NB4 (cell line): ENCODE measurements around the gene ZNF296.

Experiments
- MYC ChIP-seq: IDR thresholded peaks from 2 replicates; pipeline ENCODE4 v1.6.1; 2011; ENCODE audit warnings: low read depth, low read length
- POLR2A ChIP-seq: IDR thresholded peaks from 2 replicates; pipeline ENCODE4 v1.6.1; 2011; ENCODE audit warnings: mild to moderate bottlenecking; ENCODE audit not compliant: insufficient read length; ENCODE audit errors: extremely low read depth
- TF ChIP-seq, protein P1 (sequence below): IDR thresholded peaks from 2 replicates; pipeline ENCODE4 v1.6.1; 2011; ENCODE audit warnings: low read depth, low read length
- TF ChIP-seq, protein P2 (sequence below): IDR thresholded peaks from one replicate; pipeline ENCODE4 v1.5.1; 2012; ENCODE audit warnings: low read depth, low read length

DNA sequence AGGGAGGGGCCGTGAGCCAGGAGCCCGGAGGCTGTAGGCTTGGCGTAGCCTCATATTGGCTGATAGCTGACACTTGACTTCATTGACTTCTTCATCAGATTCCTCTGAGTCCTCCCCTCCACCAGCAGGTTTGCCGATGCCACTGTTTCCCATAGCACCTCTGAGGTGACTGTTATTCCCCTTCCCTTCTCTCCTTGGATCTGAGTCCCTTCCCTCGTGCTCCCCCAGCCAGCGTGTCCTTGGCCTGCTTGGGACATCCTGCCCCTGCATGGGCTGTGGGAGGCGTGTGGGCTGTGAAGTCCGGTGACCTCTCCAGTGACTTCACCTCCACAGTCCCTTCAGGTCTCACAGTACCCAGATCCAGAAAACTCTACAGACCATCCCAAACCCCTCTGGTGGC lies 25.5 kb upstream of the ZNF296 start:
- TF ChIP-seq, protein P1, sequence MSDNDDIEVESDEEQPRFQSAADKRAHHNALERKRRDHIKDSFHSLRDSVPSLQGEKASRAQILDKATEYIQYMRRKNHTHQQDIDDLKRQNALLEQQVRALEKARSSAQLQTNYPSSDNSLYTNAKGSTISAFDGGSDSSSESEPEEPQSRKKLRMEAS, result no peak
- TF ChIP-seq, protein P2, sequence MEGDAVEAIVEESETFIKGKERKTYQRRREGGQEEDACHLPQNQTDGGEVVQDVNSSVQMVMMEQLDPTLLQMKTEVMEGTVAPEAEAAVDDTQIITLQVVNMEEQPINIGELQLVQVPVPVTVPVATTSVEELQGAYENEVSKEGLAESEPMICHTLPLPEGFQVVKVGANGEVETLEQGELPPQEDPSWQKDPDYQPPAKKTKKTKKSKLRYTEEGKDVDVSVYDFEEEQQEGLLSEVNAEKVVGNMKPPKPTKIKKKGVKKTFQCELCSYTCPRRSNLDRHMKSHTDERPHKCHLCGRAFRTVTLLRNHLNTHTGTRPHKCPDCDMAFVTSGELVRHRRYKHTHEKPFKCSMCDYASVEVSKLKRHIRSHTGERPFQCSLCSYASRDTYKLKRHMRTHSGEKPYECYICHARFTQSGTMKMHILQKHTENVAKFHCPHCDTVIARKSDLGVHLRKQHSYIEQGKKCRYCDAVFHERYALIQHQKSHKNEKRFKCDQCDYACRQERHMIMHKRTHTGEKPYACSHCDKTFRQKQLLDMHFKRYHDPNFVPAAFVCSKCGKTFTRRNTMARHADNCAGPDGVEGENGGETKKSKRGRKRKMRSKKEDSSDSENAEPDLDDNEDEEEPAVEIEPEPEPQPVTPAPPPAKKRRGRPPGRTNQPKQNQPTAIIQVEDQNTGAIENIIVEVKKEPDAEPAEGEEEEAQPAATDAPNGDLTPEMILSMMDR, result no peak
- TF ChIP-seq POLR2A, result no peak
- no peak for TF ChIP-seq MYC
